K562 (cell line): ENCODE results near the gene DHRS12. TPM values are rescaled to one million over a fixed set of nuclear protein-coding genes. Genes with fewer than 3 reads are reported as not detected.
A peak's percentile ranks its signal among the peaks of the same experiment; 100 is the strongest.

Source experiments
- ATF1 ChIP-seq, 2 experiments: fragments of 450-650 bp in 1 of 2; IDR thresholded peaks; 2 replicates each; pipeline ENCODE4 v1.6.1; 2016; ENCODE audit warnings: missing compliant biosample characterization in 1 of 2, missing genetic modification characterization in 1 of 2
- KAT8 ChIP-seq: fragments of 450-650 bp; IDR thresholded peaks from 2 replicates; pipeline ENCODE4 v1.6.1; 2016; ENCODE audit warnings: low read depth, mild to moderate bottlenecking
- MAFG ChIP-seq: fragments of 450-650 bp; conservative IDR thresholded peaks from 2 replicates; pipeline ENCODE4 v1.6.1; 2016; ENCODE audit warnings: missing genetic modification characterization, missing compliant biosample characterization
- MAZ ChIP-seq, 2 experiments: fragments of 450-650 bp in 1 of 2; sonication (generic) in 1 of 2; formaldehyde crosslinking; IDR thresholded peaks in 1 of 2; conservative IDR thresholded peaks in 1 of 2; 2 replicates each; pipeline versions ENCODE4 v1.4.0 to v1.5.0; 2020; ENCODE audit warnings: mild to moderate bottlenecking in 1 of 2, missing genetic modification reagents in 1 of 2
- NKRF ChIP-seq: fragments of 450-650 bp; IDR thresholded peaks from 2 replicates; pipeline ENCODE4 v1.6.1; 2016; ENCODE audit warnings: borderline replicate concordance
- SNIP1 ChIP-seq: fragments of 450-650 bp; IDR thresholded peaks from 2 replicates; pipeline ENCODE4 v1.7.1; 2017; ENCODE audit warnings: low read depth, mild to moderate bottlenecking
- USF2 ChIP-seq: sonication (generic); formaldehyde crosslinking; IDR thresholded peaks from 2 replicates; pipeline ENCODE4 v1.5.0; 2020; ENCODE audit warnings: missing genetic modification reagents
- ZBTB7A ChIP-seq: IDR thresholded peaks from 2 replicates; pipeline ENCODE4 v1.6.1; 2011; ENCODE audit warnings: low read depth, mild to moderate bottlenecking, low read length, moderate library complexity, borderline replicate concordance; ENCODE audit not compliant: control insufficient read depth
- ZMIZ1 ChIP-seq, 2 experiments: fragments of 150-350 bp in 1 of 2; IDR thresholded peaks; 2 replicates each; pipeline ENCODE4 v1.6.1; 2012 to 2016; ENCODE audit warnings: low read depth in 2 of 2, low read length in 2 of 2, mild to moderate bottlenecking in 1 of 2, moderate library complexity in 1 of 2
- ZNF143 ChIP-seq: sonication (generic); formaldehyde crosslinking; IDR thresholded peaks from 2 replicates; pipeline ENCODE4 v1.9.0; 2022; ENCODE audit warnings: mild to moderate bottlenecking, missing genetic modification reagents
- polyA plus RNA-seq, 8 experiments: library from polyadenylated mRNA; depleted of rRNA in 4 of 8; stranded (reverse) in 5 of 8; unstranded in 3 of 8; fragments of >200 nt; fragmentation: Nextera tagmentation in 2 of 8; fragmentation: Illumina TruSeq in 1 of 8; extraction: Ambion mirVana in 2 of 8; extraction: Trizol in 1 of 8; gene quantifications; 2 replicates each; pipeline versions ENCODE4 v1.2.1 to v1.2.3, GENCODE V29; 2011 to 2014; ENCODE audit warnings: inconsistent platforms in 1 of 8, missing spikeins in 1 of 8
- total RNA-seq, 7 experiments: library from RNA; depleted of rRNA in 6 of 7; stranded (reverse); fragments of >200 nt in 6 of 7; fragmentation: Illumina TruSeq in 2 of 7; extraction: Trizol in 2 of 7; gene quantifications; 2 replicates each; pipeline versions ENCODE4 v1.2.1 to v1.2.3, GENCODE V29; 2011 to 2021; ENCODE audit warnings: low replicate concordance in 1 of 7

Gene DHRS12
- total and polyA plus RNA-seq, 9 of the 15 experiments (the other 6 are each of a cell fraction or from before 2014, with no cell fraction given) = 0.62 to 2.7 (median 0.98) TPM

DNA sequence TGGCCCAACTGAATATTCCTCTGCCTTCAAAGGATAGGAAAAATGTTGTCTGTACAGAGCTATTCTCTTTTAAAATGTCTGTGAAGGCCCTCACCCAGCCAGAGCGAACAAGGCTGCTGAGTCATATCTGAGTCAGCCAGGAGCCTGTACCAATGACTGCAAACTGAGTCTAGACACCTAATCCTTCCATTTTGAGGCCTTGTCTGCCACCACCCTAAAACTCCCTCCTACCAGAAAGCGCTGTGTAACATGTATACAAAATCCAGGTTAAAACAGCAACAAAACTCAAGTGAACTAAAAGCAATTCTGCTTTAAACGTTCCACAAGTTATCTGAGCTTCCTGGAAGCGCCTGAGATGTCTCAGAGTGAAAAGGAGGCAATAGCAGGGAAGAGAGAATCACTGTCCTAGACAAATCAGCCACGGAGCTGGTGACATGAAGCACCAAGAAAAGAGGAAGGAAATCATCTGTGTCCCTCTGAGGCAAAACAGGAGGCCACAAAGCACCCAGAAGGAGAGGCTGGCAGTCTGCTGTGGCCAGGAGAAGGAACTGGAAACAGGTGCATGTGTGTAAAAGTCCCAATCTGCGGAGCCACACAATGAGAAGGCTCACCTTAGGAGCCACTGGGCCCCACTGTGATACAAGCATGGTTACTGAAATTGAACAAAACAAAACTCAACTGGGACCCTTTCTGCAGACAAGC lies 10.2 kb downstream of the DHRS12 start (continued):
- TF ChIP-seq MAFG (tag) (peak; percentile 75), KAT8 (no peak), ATF1 (CRISPR knock-in tag; IDR thresholded peaks at IDR 0.05) (no peak), ATF1 (tag; IDR thresholded peaks at IDR 0.05) (no peak), ZMIZ1 (IDR thresholded peaks at IDR 0.05; ENCODE audit: low read depth in 2 of 2, low read length in 2 of 2) (no peak), NKRF (no peak), USF2 (CRISPR knock-in tag) (no peak), MAZ (CRISPR knock-in tag; conservative IDR thresholded peaks at IDR 0.05 in 1 of 2, IDR thresholded peaks at IDR 0.05 in 1 of 2) (no peak), ZNF143 (CRISPR knock-in tag) (no peak), SNIP1 (no peak), ZBTB7A (no peak)
